Activated B cell treated with CpG ODN at 0.5 μM for 24 hours (primary cell): Measurements from ENCODE around the gene TRMU. TPM values are rescaled to one million over a fixed set of nuclear protein-coding genes. Genes with fewer than 3 reads are reported as not detected.
A peak's percentile ranks its signal among the peaks of the same experiment; 100 is the strongest.

Source experiments
- ATAC-seq: fragments of 200-7000 bp; cut with Tn5 transposase; one replicate; pipeline ENCODE4 v1.10.0; 2021; ENCODE audit warnings: low read depth, mild to moderate bottlenecking, moderate library complexity
- CTCF ChIA-PET: fragments of 350-600 bp; sonication (Branson Sonifier 250); formaldehyde crosslinking; loops from one replicate; lab custom pipeline; 2021; ENCODE audit warnings: antibody characterized with exemption; lab: Charles Lee
- POLR2A ChIA-PET: fragments of 350-600 bp; sonication (Branson Sonifier 250); formaldehyde crosslinking; loops from one replicate; lab custom pipeline; 2021; ENCODE audit warnings: antibody characterized with exemption; lab: Charles Lee
- DNase-seq: peaks from one replicate; pipeline ENCODE4 v3.0.0; 2022
- H3K27ac Mint-ChIP-seq: one replicate; pipeline ENCODE4 v1.8.0; 2020; ENCODE audit warnings: mixed read lengths
- H3K27me3 Mint-ChIP-seq: one replicate; pipeline ENCODE4 v1.8.0; 2021; ENCODE audit warnings: mixed read lengths
- H3K36me3 Mint-ChIP-seq: one replicate; pipeline ENCODE4 v1.8.0; 2021; ENCODE audit warnings: low read depth, mixed read lengths
- H3K4me1 Mint-ChIP-seq: one replicate; pipeline ENCODE4 v1.8.0; 2021; ENCODE audit warnings: mixed read lengths
- H3K4me3 Mint-ChIP-seq: one replicate; pipeline ENCODE4 v1.8.0; 2020; ENCODE audit warnings: mild to moderate bottlenecking, mixed read lengths
- H3K9me3 Mint-ChIP-seq: one replicate; pipeline ENCODE4 v1.8.0; 2020; ENCODE audit warnings: mixed read lengths
- CTCF ChIP-seq: fragments of 200-600 bp; IDR thresholded peaks from one replicate; pipeline ENCODE4 v1.8.0; 2022; ENCODE audit warnings: antibody characterized with exemption, mild to moderate bottlenecking
- intact Hi-C: fragments of 100-400 bp; cut with micrococcal nuclease; formaldehyde crosslinking; loops from one replicate; pipeline ENCODE4 v1.15.1; 2024
- total RNA-seq: library from RNA; stranded (reverse); gene quantifications from 2 replicates; pipeline ENCODE4 v1.2.3, GENCODE V29; 2022

The TRMU gene
- total RNA-seq, 1 donor from 2014 or later, result 60.0 TPM

- ChIA-PET POLR2A (interaction anchor here (0.6 kb wide), 1 partner anchor 208 kb away, joined by 3 read pairs; no protein-coding TSS in a partner anchor), CTCF (no interaction called here)
- H3K36me3 Mint-ChIP-seq, result peaks cover 55% of the 10 kb centered on the region
- intact Hi-C loops, result loop anchor here (10.0 kb wide), 1 partner anchor 372 kb away; the partner anchor contains the start of gene CERK
- H3K4me1 Mint-ChIP-seq, result peaks cover 16% of the 10 kb centered on the region
- no peaks in the 10 kb centered on the region for H3K27me3 Mint-ChIP-seq
- H3K9me3 Mint-ChIP-seq, result no peaks in the 10 kb centered on the region
- peak; percentile 64 for ATAC-seq
- DNase-seq, result no peak
- no peak overlapping the region for H3K27ac Mint-ChIP-seq
- no peak overlapping the region for H3K4me3 Mint-ChIP-seq
- TF ChIP-seq CTCF, result no peak
These were observed 26.9 kb downstream of the TRMU start for GRCh38 chr22:46362203-46362933.

GRCh38 chr22:46362934-46363515 is 27.5 kb downstream of the TRMU start:
- peaks cover 53% of the 10 kb centered on the region for H3K36me3 Mint-ChIP-seq
- no peak overlapping the region for H3K4me3 Mint-ChIP-seq
- CTCF ChIA-PET, result no interaction called here
- H3K9me3 Mint-ChIP-seq, result no peaks in the 10 kb centered on the region
- POLR2A ChIA-PET, result no interaction called here
- no peak for DNase-seq
- no peak for TF ChIP-seq CTCF
- H3K27me3 Mint-ChIP-seq, result no peaks in the 10 kb centered on the region
- no peak overlapping the region for H3K27ac Mint-ChIP-seq
- intact Hi-C loops, result loop anchor here (10.0 kb wide), 1 partner anchor 372 kb away; the partner anchor contains the start of gene CERK
- H3K4me1 Mint-ChIP-seq, result peaks cover 20% of the 10 kb centered on the region
- no peak for ATAC-seq

GRCh38 chr22:46363611-46364321 is 28.3 kb downstream of the TRMU start:
- DNase-seq (no peak), ATAC-seq (no peak)
- H3K36me3 Mint-ChIP-seq, result peaks cover 48% of the 10 kb centered on the region
- H3K9me3 Mint-ChIP-seq, result no peaks in the 10 kb centered on the region
- POLR2A ChIA-PET, result no interaction called here
- H3K4me1 Mint-ChIP-seq, result peaks cover 20% of the 10 kb centered on the region
- no peak overlapping the region for H3K27ac Mint-ChIP-seq
- CTCF ChIA-PET, result no interaction called here
- intact Hi-C loops, result loop anchor here (10.0 kb wide), 1 partner anchor 371 kb away; the partner anchor contains the start of gene CERK
- no peaks in the 10 kb centered on the region for H3K27me3 Mint-ChIP-seq
- no peak for TF ChIP-seq CTCF
- no peak overlapping the region for H3K4me3 Mint-ChIP-seq

GRCh38 chr22:46364341-46365165 is 29.0 kb downstream of the TRMU start:
- no peak overlapping the region for H3K27ac Mint-ChIP-seq
- TF ChIP-seq CTCF, result no peak
- no peaks in the 10 kb centered on the region for H3K9me3 Mint-ChIP-seq
- CTCF ChIA-PET, result no interaction called here
- H3K27me3 Mint-ChIP-seq, result no peaks in the 10 kb centered on the region
- intact Hi-C loops, result loop anchor here (10.0 kb wide), 1 partner anchor 370 kb away; the partner anchor contains the start of gene CERK
- H3K36me3 Mint-ChIP-seq, result peaks cover 40% of the 10 kb centered on the region
- POLR2A ChIA-PET, result no interaction called here
- ATAC-seq, result peak; percentile 71
- H3K4me3 Mint-ChIP-seq, result no peak overlapping the region
- DNase-seq, result no peak
- H3K4me1 Mint-ChIP-seq, result peaks cover 20% of the 10 kb centered on the region
